SK-N-SH (cell line): ENCODE results near the gene PRKG1. TPM values are rescaled to one million over a fixed set of nuclear protein-coding genes. Genes with fewer than 3 reads are reported as not detected.

Experiments used
- CTCF ChIA-PET: fragments of 300-600, 350-600 bp; formaldehyde crosslinking; extraction: SDS; loops from one replicate; lab custom pipeline; 2021; lab: Yijun Ruan, JAX
- POLR2A ChIA-PET: fragments of 350-600 bp; sonication (Branson Sonifier 250); formaldehyde crosslinking; extraction: SDS; loops from one replicate; lab custom pipeline; 2020; ENCODE audit warnings: antibody characterized with exemption, inconsistent platforms; lab: Yijun Ruan, JAX
- DNase-seq: peaks from one replicate; pipeline ENCODE4 v3.0.0; 2012
- H2AFZ ChIP-seq: fragments of 200-600 bp; sonication (generic); 2 replicates; pipeline ENCODE4 v1.8.1; 2016; ENCODE audit warnings: antibody characterized with exemption, mild to moderate bottlenecking, low read depth
- H3F3A ChIP-seq: fragments of 200-600 bp; sonication (generic); replicated peaks from 2 replicates; pipeline ENCODE3; 2016; ENCODE audit warnings: antibody characterized with exemption, mild to moderate bottlenecking; ENCODE audit not compliant: insufficient read depth
- H3K27ac ChIP-seq, 2 experiments: fragments of 200-500 bp in 1 of 2; fragments of 200-600 bp in 1 of 2; sonication (Bioruptor generic) in 1 of 2; sonication (generic), shearing (Covaris generic) in 1 of 2; 2 replicates each; pipeline versions ENCODE4 v1.5.1 to v1.6.1; 2014 to 2016; ENCODE audit warnings: low read depth in 2 of 2, inconsistent platforms in 1 of 2, low read length in 1 of 2, mild to moderate bottlenecking in 1 of 2, mixed read lengths in 1 of 2
- H3K27me3 ChIP-seq: fragments of 200-600 bp; sonication (generic), shearing (Covaris generic); 2 replicates; pipeline ENCODE4 v1.6.1; 2016; ENCODE audit warnings: mixed run types; ENCODE audit not compliant: insufficient read depth
- H3K36me3 ChIP-seq, 2 experiments: fragments of 200-500 bp in 1 of 2; fragments of 200-600 bp in 1 of 2; sonication (Bioruptor generic) in 1 of 2; sonication (generic) in 1 of 2; replicated peaks in 1 of 2; 2 replicates each; pipeline versions ENCODE3 to v1.5.1; 2014 to 2016; ENCODE audit warnings: low read length in 1 of 2, mild to moderate bottlenecking in 1 of 2; ENCODE audit not compliant: insufficient read depth in 2 of 2, control insufficient read depth in 1 of 2
- H3K4me1 ChIP-seq, 2 experiments: fragments of 200-500 bp in 1 of 2; fragments of 200-600 bp in 1 of 2; sonication (Bioruptor generic) in 1 of 2; sonication (generic), shearing (Covaris generic) in 1 of 2; 2 replicates each; pipeline versions ENCODE4 v1.5.1 to v1.6.1; 2014 to 2016; ENCODE audit warnings: low read depth in 1 of 2, low read length in 1 of 2, mixed run types in 1 of 2; ENCODE audit not compliant: insufficient read depth in 2 of 2, control insufficient read depth in 1 of 2
- H3K4me2 ChIP-seq: fragments of 200-600 bp; sonication (generic), shearing (Covaris generic); 2 replicates; pipeline ENCODE4 v1.6.1; 2017; ENCODE audit warnings: mixed run types
- H3K4me3 ChIP-seq, 2 experiments: fragments of 200-500 bp in 1 of 2; fragments of 200-600 bp in 1 of 2; sonication (Bioruptor generic) in 1 of 2; sonication (generic), shearing (Covaris generic) in 1 of 2; 2 replicates each; pipeline versions ENCODE4 v1.5.1 to v1.8.1; 2014 to 2016; ENCODE audit warnings: low read depth in 2 of 2, inconsistent platforms in 1 of 2, low read length in 1 of 2, mild to moderate bottlenecking in 1 of 2, mixed read lengths in 1 of 2, moderate library complexity in 1 of 2
- H3K79me2 ChIP-seq: fragments of 200-600 bp; sonication (generic); 2 replicates; pipeline ENCODE4 v1.8.1; 2017; ENCODE audit warnings: mild to moderate bottlenecking; ENCODE audit not compliant: insufficient read depth
- H3K9ac ChIP-seq: fragments of 200-600 bp; sonication (generic); 2 replicates; pipeline ENCODE4 v1.6.1; 2017; ENCODE audit warnings: mixed run types
- H3K9me2 ChIP-seq: fragments of 200-600 bp; sonication (generic); 2 replicates; pipeline ENCODE4 v1.6.1; 2017; ENCODE audit warnings: mixed run types
- H3K9me3 ChIP-seq: fragments of 200-600 bp; sonication (generic); 2 replicates; pipeline ENCODE4 v1.6.1; 2017; ENCODE audit warnings: mixed run types, mild to moderate bottlenecking, moderate library complexity
- H4K20me1 ChIP-seq: fragments of 200-600 bp; sonication (generic); 2 replicates; pipeline ENCODE4 v1.6.1; 2017; ENCODE audit warnings: mild to moderate bottlenecking, mixed run types; ENCODE audit not compliant: insufficient read depth
- CHD2 ChIP-seq: fragments of 150-350 bp; IDR thresholded peaks from 2 replicates; pipeline ENCODE4 v1.6.1; 2018; ENCODE audit warnings: low read length; ENCODE audit not compliant: partially characterized antibody
- ELF1 ChIP-seq: IDR thresholded peaks from 2 replicates; pipeline ENCODE4 v1.4.0; 2012
- EP300 ChIP-seq, 2 experiments: IDR thresholded peaks; 2 replicates each; pipeline versions ENCODE4 v1.4.0 to v1.6.1; 2012; ENCODE audit warnings: borderline replicate concordance in 1 of 2, low read depth in 1 of 2, low read length in 1 of 2
- EZH2phosphoT487 ChIP-seq: fragments of 200-600 bp; sonication (generic); IDR thresholded peaks from 2 replicates; pipeline ENCODE4 v1.6.1; 2017; ENCODE audit warnings: low read depth, mixed run types, mild to moderate bottlenecking, antibody characterized with exemption, moderate library complexity, borderline replicate concordance
- FOSL2 ChIP-seq: IDR thresholded peaks from 2 replicates; pipeline ENCODE4 v1.4.0; 2012; ENCODE audit warnings: low read depth, mild to moderate bottlenecking, moderate library complexity, borderline replicate concordance
- FOXM1 ChIP-seq: IDR thresholded peaks from 2 replicates; pipeline ENCODE4 v1.4.0; 2012; ENCODE audit warnings: low read depth, mild to moderate bottlenecking
- GATA2 ChIP-seq: sonication (generic); formaldehyde crosslinking; IDR thresholded peaks from 2 replicates; pipeline ENCODE4 v1.5.0; 2020; ENCODE audit warnings: mild to moderate bottlenecking, missing genetic modification reagents
- IRF3 ChIP-seq: fragments of 150-350 bp; IDR thresholded peaks from 2 replicates; pipeline ENCODE4 v1.6.1; 2016; ENCODE audit warnings: mild to moderate bottlenecking, low read depth, low read length
- MAX ChIP-seq: IDR thresholded peaks from 2 replicates; pipeline ENCODE4 v1.4.0; 2012; ENCODE audit warnings: low read depth
- MEF2A ChIP-seq: IDR thresholded peaks from 2 replicates; pipeline ENCODE4 v1.4.0; 2012; ENCODE audit warnings: low read depth, borderline replicate concordance
- MXI1 ChIP-seq: IDR thresholded peaks from 2 replicates; pipeline ENCODE4 v1.6.1; 2012; ENCODE audit warnings: mild to moderate bottlenecking, low read depth, low read length, improper control_type of control experiment
- PBX3 ChIP-seq: IDR thresholded peaks from 2 replicates; pipeline ENCODE4; 2012
- POLR2AphosphoS5 ChIP-seq: IDR thresholded peaks from 2 replicates; pipeline ENCODE4 v1.6.1; 2012; ENCODE audit warnings: low read depth, low read length
- REST ChIP-seq: IDR thresholded peaks from 2 replicates; pipeline ENCODE4 v1.6.1; 2012; ENCODE audit warnings: mild to moderate bottlenecking, low read depth, low read length, moderate library complexity
- RFX5 ChIP-seq: IDR thresholded peaks from 2 replicates; pipeline ENCODE4 v1.6.1; 2012; ENCODE audit warnings: mild to moderate bottlenecking, improper control_type of control experiment, low read length
- RXRA ChIP-seq: IDR thresholded peaks from 2 replicates; pipeline ENCODE4 v1.4.0; 2012; ENCODE audit warnings: low read depth, mild to moderate bottlenecking, borderline replicate concordance
- TCF12 ChIP-seq: IDR thresholded peaks from 2 replicates; pipeline ENCODE4 v1.4.0; 2012
- USF2 ChIP-seq: fragments of 150-350 bp; IDR thresholded peaks from 2 replicates; pipeline ENCODE4 v1.6.1; 2017; ENCODE audit warnings: antibody characterized with exemption, low read length, low read depth, borderline replicate concordance
- WGBS: methylation state at CpG from one replicate; pipeline ENCODE4 v1.1.6; 2017; ENCODE audit warnings: low lambda C conversion rate; 5-methylcytosine and 5-hydroxymethylcytosine counted together
- polyA plus RNA-seq, 3 experiments: library from polyadenylated mRNA; depleted of rRNA; stranded (reverse); fragments of >200 nt; gene quantifications; 2 replicates each; pipeline ENCODE4 v1.2.3, GENCODE V29; 2012

The PRKG1 gene
- polyA plus RNA-seq, 1 of the 3 experiments (the other 2 are of a cell fraction) = 4.1 TPM

- TF ChIP-seq PBX3 (peak; percentile 51; the same call in 1 of the 2 replicates), EZH2phosphoT487 (no peak)
- TF ChIP-seq, all 33 proteins: peak for 10
These were observed 35.7 kb downstream of the PRKG1 start (continued) for GRCh38 chr10:51109801-51110533.

- peaks cover 0 to 16% of the 10 kb centered on the region in 2 experiments; a peak in 1 of 4 replicates for H3K4me1 ChIP-seq
- TF ChIP-seq MEF2A = no peak
- no peak for TF ChIP-seq REST
- no peak for TF ChIP-seq USF2
- no peak for TF ChIP-seq GATA2 (CRISPR knock-in tag)
- no peak for TF ChIP-seq EZH2phosphoT487
- no peak for TF ChIP-seq MAX
- no peak for TF ChIP-seq FOSL2
- no peak for TF ChIP-seq RXRA
- TF ChIP-seq POLR2AphosphoS5 = no peak
- TF ChIP-seq FOXM1 = no peak
- TF ChIP-seq ELF1 = no peak
- TF ChIP-seq CHD2 = no peak
- no peak for TF ChIP-seq IRF3
- no peak for TF ChIP-seq TCF12
- no peak for TF ChIP-seq RFX5
- TF ChIP-seq EP300 (IDR thresholded peaks at IDR 0.05; ENCODE audit: borderline replicate concordance in 1 of 2, low read depth in 1 of 2, low read length in 1 of 2) = no peak
- no peak for TF ChIP-seq MXI1
- 88% methylated on average over 4 of the region's 4 CpGs for WGBS
- no peak overlapping the region for H3K9ac ChIP-seq
- no peak overlapping the region for H3K4me2 ChIP-seq
- H3K9me3 ChIP-seq = no peaks in the 10 kb centered on the region
- H3K4me3 ChIP-seq = no peak overlapping the region
- H2AFZ ChIP-seq = no peak overlapping the region
- no peaks in the 10 kb centered on the region for H3K9me2 ChIP-seq
- CTCF ChIA-PET = no interaction called here
- no peaks in the 10 kb centered on the region for H4K20me1 ChIP-seq
- POLR2A ChIA-PET = no interaction called here
- no peak for DNase-seq
- no peaks in the 10 kb centered on the region for H3K27me3 ChIP-seq
- no peaks in the 10 kb centered on the region for H3K79me2 ChIP-seq
- H3K27ac ChIP-seq = no peak overlapping the region
- peaks cover 18% of the 10 kb centered on the region for H3F3A ChIP-seq
- H3K36me3 ChIP-seq = no peaks in the 10 kb centered on the region
These were observed 37.7 kb downstream of the PRKG1 start for GRCh38 chr10:51112013-51112412.
